Tibial nerve (tissue), 3 donors: ENCODE data around the gene MBOAT2.

Experiments used
- POLR2A ChIP-seq, 2 donors: fragments of 450-650 bp; IDR thresholded peaks; one replicate each; pipeline ENCODE4 v1.6.1; 2017; ENCODE audit warnings: antibody characterized with exemption in 2 of 2, mild to moderate bottlenecking in 2 of 2, moderate library complexity in 2 of 2
- TF ChIP-seq, protein P1 (sequence below), 5 experiments: fragments of 200-600 bp in 3 of 5; fragments of 450-650 bp in 2 of 5; sonication (generic) in 3 of 5; IDR thresholded peaks; one replicate each; pipeline ENCODE4 v1.5.1; 2016 to 2019; ENCODE audit warnings: antibody characterized with exemption in 5 of 5, mild to moderate bottlenecking in 3 of 5, moderate library complexity in 2 of 5

DNA sequence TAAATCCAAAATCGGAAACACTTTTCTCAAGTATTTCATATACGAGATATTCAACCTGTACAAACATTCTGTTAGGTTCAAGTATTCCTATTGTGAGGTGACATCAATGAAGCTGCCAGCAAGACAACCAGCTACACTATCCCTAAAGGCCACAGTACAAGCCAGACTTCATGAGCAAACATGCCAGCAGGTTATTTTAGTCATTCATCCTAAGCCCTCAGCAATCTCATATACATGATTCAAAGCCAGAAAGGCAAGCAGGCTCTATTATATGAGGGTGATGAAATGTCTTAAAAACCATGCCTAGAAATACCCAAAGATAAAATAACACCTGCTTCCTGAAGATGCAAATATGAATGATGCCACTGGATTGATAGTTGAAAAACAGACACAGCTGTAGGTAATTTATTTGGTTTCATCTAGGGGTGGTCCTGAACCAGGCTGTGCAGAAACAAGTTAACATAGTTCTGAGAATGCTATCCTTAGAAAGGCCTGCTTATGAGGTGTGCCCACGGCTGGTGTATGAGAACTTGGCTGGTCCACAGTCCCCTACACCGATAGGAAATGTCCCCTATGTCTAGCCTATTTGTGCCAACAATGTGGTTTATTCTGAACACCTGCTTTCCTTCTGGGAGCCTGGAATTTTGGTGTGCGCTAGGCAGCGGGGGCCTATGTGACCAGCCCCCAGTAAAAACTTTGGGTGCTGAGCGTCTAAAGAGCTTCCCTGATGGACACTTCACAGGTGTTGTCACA is 117.9 kb downstream of the MBOAT2 start:
- TF ChIP-seq, protein P1, sequence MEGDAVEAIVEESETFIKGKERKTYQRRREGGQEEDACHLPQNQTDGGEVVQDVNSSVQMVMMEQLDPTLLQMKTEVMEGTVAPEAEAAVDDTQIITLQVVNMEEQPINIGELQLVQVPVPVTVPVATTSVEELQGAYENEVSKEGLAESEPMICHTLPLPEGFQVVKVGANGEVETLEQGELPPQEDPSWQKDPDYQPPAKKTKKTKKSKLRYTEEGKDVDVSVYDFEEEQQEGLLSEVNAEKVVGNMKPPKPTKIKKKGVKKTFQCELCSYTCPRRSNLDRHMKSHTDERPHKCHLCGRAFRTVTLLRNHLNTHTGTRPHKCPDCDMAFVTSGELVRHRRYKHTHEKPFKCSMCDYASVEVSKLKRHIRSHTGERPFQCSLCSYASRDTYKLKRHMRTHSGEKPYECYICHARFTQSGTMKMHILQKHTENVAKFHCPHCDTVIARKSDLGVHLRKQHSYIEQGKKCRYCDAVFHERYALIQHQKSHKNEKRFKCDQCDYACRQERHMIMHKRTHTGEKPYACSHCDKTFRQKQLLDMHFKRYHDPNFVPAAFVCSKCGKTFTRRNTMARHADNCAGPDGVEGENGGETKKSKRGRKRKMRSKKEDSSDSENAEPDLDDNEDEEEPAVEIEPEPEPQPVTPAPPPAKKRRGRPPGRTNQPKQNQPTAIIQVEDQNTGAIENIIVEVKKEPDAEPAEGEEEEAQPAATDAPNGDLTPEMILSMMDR (IDR thresholded peaks at IDR 0.05) = no peak
- no peak for TF ChIP-seq POLR2A (IDR thresholded peaks at IDR 0.05)
